Spleen (tissue), 11 donors: ENCODE measurements around the gene TANGO6. TPM values are rescaled to one million over a fixed set of nuclear protein-coding genes. Genes with fewer than 3 reads are reported as not detected.

Source experiments
- DNase-seq: peaks from one replicate; pipeline ENCODE4 v3.0.0-alpha.2; 2020
- H3K27ac ChIP-seq, 8 donors: fragments of 200-600 bp; sonication (generic) in 7 of 8; 1 replicate in 4 of 8; 2 replicates in 4 of 8; pipeline versions ENCODE4 v1.5.0 to v1.8.0; 2016 to 2021; ENCODE audit warnings: inconsistent platforms in 4 of 8, mild to moderate bottlenecking in 4 of 8, moderate library complexity in 1 of 8
- H3K27me3 ChIP-seq, 7 donors: fragments of 200-600 bp; sonication (generic) in 6 of 7; replicated peaks in 1 of 7; 1 replicate in 4 of 7; 2 replicates in 3 of 7; pipeline versions ENCODE4 v1.5.0 to v1.8.0; 2016 to 2021; ENCODE audit warnings: inconsistent platforms in 3 of 7, mild to moderate bottlenecking in 1 of 7
- H3K36me3 ChIP-seq, 6 donors: fragments of 200-600 bp; sonication (generic) in 5 of 6; 1 replicate in 4 of 6; 2 replicates in 2 of 6; pipeline versions ENCODE4 v1.5.0 to v1.8.0; 2016 to 2021; ENCODE audit warnings: inconsistent platforms in 2 of 6
- H3K4me1 ChIP-seq, 6 donors: fragments of 200-600 bp; sonication (generic) in 5 of 6; 1 replicate in 3 of 6; 2 replicates in 3 of 6; pipeline versions ENCODE4 v1.5.0 to v1.8.0; 2016 to 2021; ENCODE audit warnings: inconsistent platforms in 3 of 6
- H3K4me3 ChIP-seq, 8 donors: fragments of 200-600 bp; sonication (generic) in 7 of 8; 1 replicate in 4 of 8; 2 replicates in 4 of 8; pipeline versions ENCODE4 v1.5.0 to v1.8.0; 2016 to 2021; ENCODE audit warnings: inconsistent platforms in 4 of 8, mild to moderate bottlenecking in 4 of 8, moderate library complexity in 2 of 8
- H3K9me3 ChIP-seq, 8 donors: fragments of 200-600 bp; sonication (generic) in 7 of 8; 1 replicate in 4 of 8; 2 replicates in 4 of 8; pipeline versions ENCODE4 v1.5.0 to v1.8.0; 2016 to 2021; ENCODE audit warnings: inconsistent platforms in 4 of 8
- CTCF ChIP-seq, 11 experiments: fragments of 200-600 bp in 7 of 11; fragments of 450-650 bp in 4 of 11; sonication (generic) in 4 of 11; IDR thresholded peaks in 8 of 11; conservative IDR thresholded peaks in 3 of 11; 1 replicate in 7 of 11; 2 replicates in 4 of 11; pipeline versions ENCODE4 v1.4.0 to v1.8.0; 2016 to 2021; ENCODE audit warnings: antibody characterized with exemption in 11 of 11, inconsistent platforms in 4 of 11, mild to moderate bottlenecking in 1 of 11
- POLR2A ChIP-seq, 3 donors: fragments of 450-650 bp; IDR thresholded peaks; one replicate each; pipeline ENCODE4 v1.5.1; 2017; ENCODE audit warnings: antibody characterized with exemption in 3 of 3, mild to moderate bottlenecking in 1 of 3
- POLR2AphosphoS5 ChIP-seq, 3 donors: sonication (generic); formaldehyde crosslinking; IDR thresholded peaks; one replicate each; pipeline ENCODE4 v1.5.1; 2017; ENCODE audit warnings: antibody characterized with exemption in 3 of 3
- WGBS, 5 donors: extraction: QIAGEN DNeasy Blood & Tissue Kit in 3 of 5; methylation state at CpG; one replicate each; pipeline versions ENCODE4 v1.1.5 to v1.1.7; 2013 to 2018; 5-methylcytosine and 5-hydroxymethylcytosine counted together
- intact Hi-C: fragments of 100-400 bp; cut with DNase I; formaldehyde crosslinking; loops from one replicate; pipeline ENCODE4 v1.15.0; 2023; ENCODE audit warnings: low total_unique reads
- polyA plus RNA-seq, 3 donors: library from polyadenylated mRNA; stranded (reverse); fragments of 200-250 nt; gene quantifications; one replicate each; pipeline ENCODE4 v1.2.1, GENCODE V29; 2013
- total RNA-seq, 7 donors: library from RNA; depleted of rRNA in 3 of 7; stranded (reverse); fragments of >200 nt in 3 of 7; fragmentation: NEBNext Ultra II Directional in 4 of 7; extraction: Animal tissue kit (Norgen Biotek cat#: 25700) in 4 of 7; gene quantifications; one replicate each; pipeline versions ENCODE4 v1.1.0 to v1.2.1, GENCODE V29; 2016 to 2021
- donor health status: healthy with polysubstance abuse.
- donor health status: DM: no; HTN: no; CAD: no; lungs with moderate emphysema.
- donor health status: DM: no; HTN: no; CAD: no.
- donor health status: Bipolar disorder and iron deficiency.
- donor health status: healthy.
- donor health status: DM: no; HTN: no; CAD: no.
- donor health status: DM: yes; HTN: yes; CAD: no.

The TANGO6 gene
- total and polyA plus RNA-seq, 10 donors = 1.9 to 35.2 (median 23.0) TPM

- TF ChIP-seq POLR2AphosphoS5 (IDR thresholded peaks at IDR 0.05) = no peak
- no peak for TF ChIP-seq CTCF (IDR thresholded peaks at IDR 0.05 in 8 of 11, conservative IDR thresholded peaks at IDR 0.05 in 3 of 11)
- TF ChIP-seq POLR2A (IDR thresholded peaks at IDR 0.05) = no peak
Measured at GRCh38 chr16:69036399-69037091, 193.2 kb downstream of the TANGO6 start.

GRCh38 chr16:69037373-69038160, 194.2 kb downstream of the TANGO6 start:
- no peak for TF ChIP-seq CTCF (IDR thresholded peaks at IDR 0.05 in 8 of 11, conservative IDR thresholded peaks at IDR 0.05 in 3 of 11)
- TF ChIP-seq POLR2AphosphoS5 (IDR thresholded peaks at IDR 0.05) = no peak
- TF ChIP-seq POLR2A (IDR thresholded peaks at IDR 0.05) = no peak
- H3K27ac ChIP-seq = no peak overlapping the region
- 96 to 98% (median 97%) methylated on average over 6 of the region's 6 CpGs for WGBS, 5 donors
- no peaks in the 10 kb centered on the region for H3K4me1 ChIP-seq
- peaks cover 7 to 71% (median 35%) of the 10 kb centered on the region in 6 donors for H3K36me3 ChIP-seq
- H3K27me3 ChIP-seq = no peaks in the 10 kb centered on the region
- DNase-seq = no peak
- H3K4me3 ChIP-seq = no peak overlapping the region
- peaks cover 0 to 14% (median 9%) of the 10 kb centered on the region in 8 donors for H3K9me3 ChIP-seq
- intact Hi-C loops = no loop called here

More at GRCh38 chr16:69036399-69037091, 193.2 kb downstream of the TANGO6 start:
- no peaks in the 10 kb centered on the region for H3K4me1 ChIP-seq
- H3K4me3 ChIP-seq = no peak overlapping the region
- WGBS, 5 donors = 94 to 97% (median 96%) methylated on average over 11 to 12 of the region's 12 CpGs
- DNase-seq = no peak
- peaks cover 0 to 9% (median 4%) of the 10 kb centered on the region in 8 donors for H3K9me3 ChIP-seq
- intact Hi-C loops = no loop called here
- H3K27me3 ChIP-seq = no peaks in the 10 kb centered on the region
- H3K36me3 ChIP-seq = peaks cover 4 to 61% (median 25%) of the 10 kb centered on the region in 6 donors
- H3K27ac ChIP-seq = no peak overlapping the region

- Histone ChIP-seq H3K27ac (no peak overlapping the region), H3K4me1 (no peaks in the 10 kb centered on the region), H3K9me3 (peaks cover 0 to 14% (median 9%) of the 10 kb centered on the region in 8 donors), H3K36me3 (peaks cover 7 to 71% (median 29%) of the 10 kb centered on the region in 6 donors), H3K4me3 (no peak overlapping the region), H3K27me3 (no peaks in the 10 kb centered on the region)
- intact Hi-C loops = no loop called here
- no peak for DNase-seq
- TF ChIP-seq POLR2AphosphoS5 (IDR thresholded peaks at IDR 0.05) = no peak
- no peak for TF ChIP-seq CTCF (IDR thresholded peaks at IDR 0.05 in 8 of 11, conservative IDR thresholded peaks at IDR 0.05 in 3 of 11)
- TF ChIP-seq POLR2A (IDR thresholded peaks at IDR 0.05) = no peak
- WGBS, 5 donors = 80 to 88% (median 83%) methylated on average over 4 of the region's 4 CpGs
Measured at GRCh38 chr16:69039333-69039941, 196.1 kb downstream of the TANGO6 start.
